ENCODE measurements around the gene ONECUT3. TPM values are rescaled to one million over a fixed set of nuclear protein-coding genes. Genes with fewer than 3 reads are reported as not detected.

The ONECUT3 gene
- total and polyA plus RNA-seq, 8 donors: 0.13 TPM; not detected in 7

DNA sequence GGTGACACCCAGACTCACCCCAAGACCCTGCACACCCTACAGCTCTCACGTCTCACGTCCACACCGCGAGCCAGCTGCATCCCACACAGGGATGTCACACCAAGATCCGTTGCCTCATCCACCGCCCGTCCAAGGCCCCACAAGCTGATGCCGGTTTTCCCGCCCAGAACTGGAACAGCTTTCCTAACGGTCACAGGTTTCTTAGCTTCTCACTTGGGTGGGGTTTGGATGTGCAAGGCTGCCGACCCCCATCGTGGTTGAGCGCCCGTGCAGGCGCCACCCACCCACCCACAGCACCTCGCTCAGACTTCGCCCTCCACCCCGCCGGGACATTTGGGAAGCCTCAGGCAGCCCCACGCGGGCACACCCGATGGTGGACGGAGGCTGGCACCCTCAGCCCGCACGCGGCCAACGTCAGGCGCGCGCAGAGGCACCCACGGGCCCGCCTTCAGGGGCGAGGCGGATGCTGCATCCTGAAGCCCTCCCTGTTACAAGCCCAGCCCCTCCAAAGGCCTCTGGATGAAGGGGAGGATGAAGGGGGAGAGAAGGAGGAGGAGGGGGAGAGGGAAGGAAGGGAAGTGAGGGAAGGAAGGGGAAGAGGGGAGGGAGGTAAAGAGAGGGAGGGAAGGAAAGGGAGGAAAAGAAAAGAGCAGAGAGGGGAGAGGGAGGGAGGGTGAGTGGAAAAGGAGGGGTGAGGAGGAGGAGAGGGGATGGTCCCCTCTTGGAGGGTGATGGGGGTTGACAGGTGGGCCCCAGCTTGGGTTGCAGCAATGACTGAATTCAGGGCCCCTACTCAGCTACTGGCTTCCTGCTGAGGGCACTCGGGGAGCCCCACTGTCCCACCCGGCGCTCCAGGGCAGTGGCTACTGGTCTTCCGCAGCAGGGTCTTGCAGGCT lies 12.8 kb downstream of the ONECUT3 start:
- Histone ChIP-seq H3K4me1 (no peaks in the 10 kb centered on the region), H3K27me3 (peaks cover 0 to 35% (median 4%) of the 10 kb centered on the region in 4 donors), H3K9me3 (peaks cover 0 to 3% (median 0%) of the 10 kb centered on the region in 4 donors), H3K27ac (no peak overlapping the region), H3K4me3 (no peak overlapping the region), H3K36me3 (no peaks in the 10 kb centered on the region)
- no peak for ATAC-seq
- intact Hi-C loops (cut with DNase I): loop anchor here in 2 of 3 donors (2.0 to 10.0 kb wide), 3 partner anchors 91 to 221 kb away; no protein-coding TSS in a partner anchor
- DNase-seq: peak in 1 of 6 donors; percentile 54
- WGBS, 2 donors: 5 to 8% methylated on average over 38 of the region's 38 CpGs
- TF ChIP-seq, protein P1, sequence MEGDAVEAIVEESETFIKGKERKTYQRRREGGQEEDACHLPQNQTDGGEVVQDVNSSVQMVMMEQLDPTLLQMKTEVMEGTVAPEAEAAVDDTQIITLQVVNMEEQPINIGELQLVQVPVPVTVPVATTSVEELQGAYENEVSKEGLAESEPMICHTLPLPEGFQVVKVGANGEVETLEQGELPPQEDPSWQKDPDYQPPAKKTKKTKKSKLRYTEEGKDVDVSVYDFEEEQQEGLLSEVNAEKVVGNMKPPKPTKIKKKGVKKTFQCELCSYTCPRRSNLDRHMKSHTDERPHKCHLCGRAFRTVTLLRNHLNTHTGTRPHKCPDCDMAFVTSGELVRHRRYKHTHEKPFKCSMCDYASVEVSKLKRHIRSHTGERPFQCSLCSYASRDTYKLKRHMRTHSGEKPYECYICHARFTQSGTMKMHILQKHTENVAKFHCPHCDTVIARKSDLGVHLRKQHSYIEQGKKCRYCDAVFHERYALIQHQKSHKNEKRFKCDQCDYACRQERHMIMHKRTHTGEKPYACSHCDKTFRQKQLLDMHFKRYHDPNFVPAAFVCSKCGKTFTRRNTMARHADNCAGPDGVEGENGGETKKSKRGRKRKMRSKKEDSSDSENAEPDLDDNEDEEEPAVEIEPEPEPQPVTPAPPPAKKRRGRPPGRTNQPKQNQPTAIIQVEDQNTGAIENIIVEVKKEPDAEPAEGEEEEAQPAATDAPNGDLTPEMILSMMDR (IDR thresholded peaks at IDR 0.05): no peak
- FAIRE-seq: no peak

DNA sequence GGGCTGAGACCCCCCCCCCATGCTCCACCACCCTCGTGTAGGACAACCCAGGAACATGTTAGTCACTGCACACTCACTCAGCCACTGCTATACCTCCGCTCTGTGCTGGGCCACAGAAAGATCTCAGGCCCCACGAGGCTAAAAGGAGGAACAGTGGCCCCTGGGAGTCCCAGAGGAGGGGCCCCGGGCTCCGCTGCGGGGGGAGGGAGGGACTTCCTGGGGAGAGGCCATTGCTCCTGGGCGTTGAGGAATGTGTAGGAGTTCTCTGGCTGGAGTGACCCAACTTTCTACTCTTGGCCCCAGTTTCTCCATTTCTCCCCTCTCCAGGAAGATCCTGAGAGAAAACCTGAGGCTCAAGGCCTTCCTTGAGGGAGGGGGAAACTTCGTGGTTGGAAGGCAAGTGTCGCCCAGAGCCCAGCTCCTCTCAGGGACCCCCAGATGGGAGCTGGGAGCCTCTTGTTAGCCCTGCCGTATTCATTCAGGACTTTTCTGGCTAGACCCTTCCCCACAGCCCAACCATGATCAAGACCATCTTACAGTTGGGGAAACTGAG lies 13.6 kb downstream of the ONECUT3 start:
- WGBS, 2 donors: 16 to 21% methylated on average over 10 of the region's 10 CpGs
- intact Hi-C loops (cut with DNase I): loop anchor here in 2 of 3 donors (2.0 to 10.0 kb wide), 3 partner anchors 92 to 222 kb away; no protein-coding TSS in a partner anchor
- ATAC-seq: no peak

DNA sequence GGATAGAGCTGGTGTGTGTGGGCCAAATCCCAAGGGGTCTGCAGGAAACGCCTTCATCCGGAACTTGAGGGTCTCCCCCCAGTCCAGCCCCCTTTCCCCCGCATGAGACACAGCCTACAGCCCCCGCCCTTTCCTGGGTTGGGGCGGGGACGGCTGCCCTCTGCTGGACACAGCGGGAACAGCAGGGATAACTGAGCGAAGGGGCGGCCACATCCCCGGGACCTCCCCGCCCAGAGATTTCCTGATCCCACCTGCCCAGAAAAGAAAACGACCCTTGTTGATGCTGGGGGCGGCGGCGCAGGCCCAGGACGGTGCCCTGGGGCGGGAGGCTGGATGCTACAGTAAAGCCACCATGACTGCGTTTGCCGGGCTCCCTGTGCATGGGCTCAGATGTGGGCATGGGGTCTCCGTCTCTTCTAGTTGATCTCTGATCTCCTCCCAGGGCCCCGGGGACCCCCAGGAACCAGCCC lies 14.2 kb downstream of the ONECUT3 start:
- Histone ChIP-seq H3K27me3 (peaks cover 0 to 29% (median under 1%) of the 10 kb centered on the region in 4 donors), H3K4me1 (no peaks in the 10 kb centered on the region), H3K36me3 (no peaks in the 10 kb centered on the region), H3K4me3 (no peak overlapping the region), H3K9me3 (peaks cover 0 to 3% (median 0%) of the 10 kb centered on the region in 4 donors), H3K27ac (no peak overlapping the region)
- intact Hi-C loops (cut with DNase I): loop anchor here in 2 of 3 donors (2.0 to 10.0 kb wide), 3 partner anchors 93 to 223 kb away; no protein-coding TSS in a partner anchor
- no peak for FAIRE-seq
- 4% methylated on average over 21 of the region's 21 CpGs for WGBS, 2 donors
- ATAC-seq: peak; percentile 58 to 93 (median 84)
- DNase-seq: peak in 5 of 6 donors; percentile 17 to 88 (median 58)
- TF ChIP-seq, protein P1 (IDR thresholded peaks at IDR 0.05): peak; percentile 80 to 94 (median 84)

More for the DNA sequence above, 13.6 kb downstream of the ONECUT3 start:
- Histone ChIP-seq H3K9me3 (peaks cover 0 to 3% (median 0%) of the 10 kb centered on the region in 4 donors), H3K27ac (no peak overlapping the region), H3K4me3 (no peak overlapping the region), H3K4me1 (no peaks in the 10 kb centered on the region), H3K27me3 (peaks cover 0 to 33% (median 2%) of the 10 kb centered on the region in 4 donors), H3K36me3 (no peaks in the 10 kb centered on the region)
- FAIRE-seq (no peak), DNase-seq (peak in 1 of 6 donors; percentile 40)
- TF ChIP-seq, protein P1 (IDR thresholded peaks at IDR 0.05): no peak

DNA sequence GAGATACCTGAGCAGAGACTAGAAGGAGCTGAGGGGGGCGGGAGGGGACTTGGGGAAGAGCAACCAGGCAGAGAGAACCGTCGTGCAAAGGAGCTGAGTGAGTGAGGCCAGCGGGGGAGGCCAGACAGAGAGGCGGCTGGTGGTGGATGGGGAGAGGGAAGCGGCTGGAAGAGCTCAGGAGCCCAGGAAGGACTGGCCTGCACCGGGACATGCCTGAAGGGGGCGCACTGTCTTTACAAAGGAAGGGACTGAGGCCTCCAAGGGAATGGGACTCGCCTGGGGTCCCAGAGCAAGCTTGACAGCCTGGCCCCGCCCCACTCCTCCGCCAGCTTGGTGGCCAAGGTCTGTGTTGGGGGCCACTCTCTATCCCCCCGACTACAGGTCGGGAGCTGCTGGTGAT lies 14.9 kb downstream of the ONECUT3 start:
- intact Hi-C loops (cut with DNase I): loop anchor here in 2 of 3 donors (5.0 to 10.0 kb wide), 2 partner anchors 96 to 223 kb away; no protein-coding TSS in a partner anchor

More for the DNA sequence above, 14.9 kb downstream of the ONECUT3 start:
- DNase-seq (peak in 1 of 6 donors; percentile 43), ATAC-seq (peak in 2 of 4 donors; percentile 21 to 55), FAIRE-seq (no peak)
- Histone ChIP-seq H3K27me3 (peaks cover 0 to 29% (median 0%) of the 10 kb centered on the region in 4 donors), H3K4me1 (no peaks in the 10 kb centered on the region), H3K27ac (no peak overlapping the region), H3K9me3 (peaks cover 0 to 3% (median 0%) of the 10 kb centered on the region in 4 donors), H3K36me3 (no peaks in the 10 kb centered on the region), H3K4me3 (no peak overlapping the region)
- TF ChIP-seq, protein P1 (IDR thresholded peaks at IDR 0.05): no peak
- WGBS, 2 donors: 14 to 15% methylated on average over 12 to 13 of the region's 13 CpGs

Data from pancreas (tissue), 10 donors.